NCI-H1436 treated with DMSO at 0.1 percent for 48 hours (cell line): ENCODE measurements around the gene SUSD1.

Source experiments
- DNase-seq: peaks from one replicate; lab custom pipeline; 2025; lab: John Stamatoyannopoulos, UW

The SUSD1 gene

GRCh38 chr9:112038017-112038408 lies 137.1 kb downstream of the SUSD1 start:
- DNase-seq, result no peak

- no peak for DNase-seq
These were observed 137.6 kb downstream of the SUSD1 start for GRCh38 chr9:112037281-112038016.

- no peak for DNase-seq
These were observed 139.8 kb downstream of the SUSD1 start for GRCh38 chr9:112035166-112035826.

GRCh38 chr9:112034216-112034611 lies 140.9 kb downstream of the SUSD1 start:
- DNase-seq, result no peak

GRCh38 chr9:112033237-112034215 lies 141.6 kb downstream of the SUSD1 start:
- no peak for DNase-seq

GRCh38 chr9:112032743-112033142 lies 142.4 kb downstream of the SUSD1 start:
- DNase-seq, result no peak

- DNase-seq, result no peak
These were observed 143.1 kb downstream of the SUSD1 start for GRCh38 chr9:112032009-112032408.

GRCh38 chr9:112031400-112031799 lies 143.7 kb downstream of the SUSD1 start:
- no peak for DNase-seq

GRCh38 chr9:112029921-112030444 lies 145.1 kb downstream of the SUSD1 start:
- DNase-seq, result no peak

- DNase-seq, result no peak
These were observed 146.6 kb downstream of the SUSD1 start for GRCh38 chr9:112028242-112029221.

- DNase-seq, result no peak
These were observed 149.2 kb downstream of the SUSD1 start for GRCh38 chr9:112025850-112026249.

GRCh38 chr9:112021742-112022141 lies 153.4 kb downstream of the SUSD1 start:
- no peak for DNase-seq

- DNase-seq, result no peak
These were observed 154.2 kb downstream of the SUSD1 start for GRCh38 chr9:112020680-112021596.

- no peak for DNase-seq
These were observed 157.2 kb downstream of the SUSD1 start for GRCh38 chr9:112017878-112018277.

- DNase-seq, result no peak
These were observed 159.4 kb downstream of the SUSD1 start for GRCh38 chr9:112015736-112016135.

- no peak for DNase-seq
These were observed 159.9 kb downstream of the SUSD1 start for GRCh38 chr9:112015149-112015548.

- DNase-seq, result no peak
These were observed 161.8 kb downstream of the SUSD1 start for GRCh38 chr9:112013266-112013665.

GRCh38 chr9:112012026-112012902 lies 162.8 kb downstream of the SUSD1 start:
- DNase-seq, result no peak

- DNase-seq, result no peak
These were observed 164.0 kb downstream of the SUSD1 start for GRCh38 chr9:112011051-112011620.
